Sigmoid colon (tissue), 4 donors: ENCODE data around the gene TKTL1.

Experiments used
- EP300 ChIP-seq, 4 donors: sonication (generic); formaldehyde crosslinking; IDR thresholded peaks; one replicate each; pipeline ENCODE4 v1.6.1; 2017; ENCODE audit warnings: antibody characterized with exemption in 4 of 4
- POLR2AphosphoS5 ChIP-seq, 4 donors: sonication (generic); formaldehyde crosslinking; IDR thresholded peaks; one replicate each; pipeline ENCODE4 v1.6.1; 2017; ENCODE audit warnings: antibody characterized with exemption in 4 of 4
- TF ChIP-seq, protein P1 (sequence below), 4 experiments: fragments of 450-650 bp in 3 of 4; fragments of 200-600 bp in 1 of 4; IDR thresholded peaks; one replicate each; pipeline ENCODE4 v1.5.1; 2016 to 2019; ENCODE audit warnings: antibody characterized with exemption in 4 of 4, mild to moderate bottlenecking in 3 of 4, moderate library complexity in 2 of 4

DNA sequence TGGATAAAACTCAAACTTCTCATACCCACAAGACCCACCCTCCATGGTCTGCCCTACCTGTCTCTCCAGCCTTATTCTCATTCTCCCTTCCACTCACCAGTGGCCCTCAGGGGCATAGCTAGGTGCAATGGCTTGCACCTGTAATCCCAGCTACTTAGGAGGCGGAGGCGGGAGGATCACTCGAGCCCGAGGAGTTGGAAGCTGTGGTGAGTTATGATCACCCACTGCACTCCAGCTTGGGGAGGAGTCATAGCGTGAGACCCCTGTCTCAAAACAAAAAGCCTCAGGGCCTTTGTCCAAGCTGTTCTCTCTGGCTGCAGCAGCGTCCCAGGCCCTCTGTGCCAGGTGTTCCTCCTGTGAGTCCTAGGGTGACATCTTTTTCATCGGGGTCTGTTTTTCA is 16.5 kb downstream of the TKTL1 start:
- TF ChIP-seq, protein P1, sequence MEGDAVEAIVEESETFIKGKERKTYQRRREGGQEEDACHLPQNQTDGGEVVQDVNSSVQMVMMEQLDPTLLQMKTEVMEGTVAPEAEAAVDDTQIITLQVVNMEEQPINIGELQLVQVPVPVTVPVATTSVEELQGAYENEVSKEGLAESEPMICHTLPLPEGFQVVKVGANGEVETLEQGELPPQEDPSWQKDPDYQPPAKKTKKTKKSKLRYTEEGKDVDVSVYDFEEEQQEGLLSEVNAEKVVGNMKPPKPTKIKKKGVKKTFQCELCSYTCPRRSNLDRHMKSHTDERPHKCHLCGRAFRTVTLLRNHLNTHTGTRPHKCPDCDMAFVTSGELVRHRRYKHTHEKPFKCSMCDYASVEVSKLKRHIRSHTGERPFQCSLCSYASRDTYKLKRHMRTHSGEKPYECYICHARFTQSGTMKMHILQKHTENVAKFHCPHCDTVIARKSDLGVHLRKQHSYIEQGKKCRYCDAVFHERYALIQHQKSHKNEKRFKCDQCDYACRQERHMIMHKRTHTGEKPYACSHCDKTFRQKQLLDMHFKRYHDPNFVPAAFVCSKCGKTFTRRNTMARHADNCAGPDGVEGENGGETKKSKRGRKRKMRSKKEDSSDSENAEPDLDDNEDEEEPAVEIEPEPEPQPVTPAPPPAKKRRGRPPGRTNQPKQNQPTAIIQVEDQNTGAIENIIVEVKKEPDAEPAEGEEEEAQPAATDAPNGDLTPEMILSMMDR (IDR thresholded peaks at IDR 0.05) = no peak
- no peak for TF ChIP-seq EP300 (IDR thresholded peaks at IDR 0.05)
- no peak for TF ChIP-seq POLR2AphosphoS5 (IDR thresholded peaks at IDR 0.05)
